GOT3 (cell line): Measurements from ENCODE around the gene MED14.

Experiments used
- DNase-seq: peaks from one replicate; lab custom pipeline; 2025; ENCODE audit warnings: mixed read lengths; lab: John Stamatoyannopoulos, UW

Gene MED14

DNA sequence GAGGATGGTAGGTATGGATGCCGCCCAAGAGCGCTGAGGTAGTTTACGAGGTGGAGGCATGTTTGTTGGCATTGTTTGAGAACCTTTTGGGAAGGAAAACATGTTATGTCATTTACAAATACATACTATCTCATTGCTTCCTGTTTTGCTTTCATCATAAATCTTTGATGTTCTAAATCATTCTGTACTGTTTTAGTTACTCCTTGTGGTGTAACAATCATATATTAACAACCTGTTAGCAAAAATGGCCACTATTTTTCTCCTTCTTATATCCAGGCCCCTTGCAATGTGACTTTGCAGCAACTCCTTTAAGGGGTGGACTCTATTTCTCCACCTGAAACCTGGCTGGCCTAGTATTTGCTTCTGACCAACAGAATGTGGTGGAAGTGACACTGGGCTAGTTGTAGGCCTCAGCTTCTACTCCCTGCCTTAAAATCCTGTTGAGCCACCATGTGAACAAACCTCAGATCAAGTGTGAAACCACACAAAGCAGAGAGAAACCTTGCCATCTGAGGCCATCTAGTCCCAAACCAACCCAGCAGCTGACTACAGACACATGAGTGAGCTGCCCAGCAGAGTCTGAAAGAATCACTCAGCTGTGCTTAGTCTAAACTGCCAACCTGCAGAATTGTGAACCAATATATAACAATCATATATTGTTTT, 72.1 kb downstream of the MED14 start:
- no peak for DNase-seq

DNA sequence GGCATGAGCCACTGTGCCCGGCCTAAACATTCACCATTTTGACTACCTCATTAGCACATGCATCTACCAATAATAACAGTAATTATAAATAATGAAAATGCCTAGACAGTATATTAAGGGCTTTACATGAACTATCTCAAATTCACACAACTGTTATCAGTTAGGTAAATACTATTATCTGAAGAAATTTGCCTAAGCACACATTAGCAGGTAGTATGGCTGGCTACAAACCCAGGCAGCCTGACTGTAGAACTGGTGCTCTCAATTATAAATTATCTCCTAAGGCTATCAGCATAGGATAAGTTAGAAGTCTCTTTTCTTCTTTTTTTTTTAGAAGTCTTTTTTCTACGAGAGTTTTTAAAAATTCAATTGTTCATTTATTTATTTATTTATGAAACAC, 73.9 kb downstream of the MED14 start:
- DNase-seq, result no peak

DNA sequence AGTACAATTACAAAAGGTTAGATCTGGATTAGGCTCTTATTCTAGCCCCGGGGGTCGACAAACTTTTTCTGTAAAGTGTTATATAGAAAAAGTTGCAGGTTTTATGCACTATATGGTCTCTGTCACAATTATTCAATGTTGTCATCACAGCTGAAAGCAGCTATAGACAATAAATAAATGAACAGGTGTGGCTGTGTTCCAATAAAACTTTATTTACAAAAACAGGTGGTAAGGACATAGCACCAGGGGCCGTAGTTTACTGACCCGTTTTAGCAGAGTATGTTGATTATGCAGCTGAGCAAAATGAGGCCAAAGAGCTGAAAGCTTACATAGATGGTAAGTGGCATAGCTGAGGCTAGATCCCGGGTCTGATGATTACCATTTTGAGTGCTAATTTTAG, 75.0 kb downstream of the MED14 start:
- no peak for DNase-seq

DNA sequence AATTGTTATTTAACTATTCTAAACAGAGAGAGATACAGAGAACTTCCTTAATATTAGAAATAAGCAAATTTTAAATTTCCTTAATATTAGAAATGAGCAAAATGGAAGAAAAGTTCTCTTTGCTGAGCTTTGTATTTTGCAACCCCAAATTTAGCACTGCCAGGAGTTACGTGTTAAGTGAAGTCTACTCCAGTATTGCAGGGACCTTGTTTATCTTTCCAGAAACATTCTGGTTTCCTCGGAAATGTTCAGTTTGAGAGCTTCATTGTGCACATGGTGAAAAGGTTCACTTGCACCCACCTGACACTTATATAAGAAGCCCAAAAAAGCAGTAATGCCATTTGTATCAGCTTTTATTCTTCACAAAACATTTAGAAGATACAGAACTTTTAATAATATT, 81.8 kb downstream of the MED14 start:
- no peak for DNase-seq

DNA sequence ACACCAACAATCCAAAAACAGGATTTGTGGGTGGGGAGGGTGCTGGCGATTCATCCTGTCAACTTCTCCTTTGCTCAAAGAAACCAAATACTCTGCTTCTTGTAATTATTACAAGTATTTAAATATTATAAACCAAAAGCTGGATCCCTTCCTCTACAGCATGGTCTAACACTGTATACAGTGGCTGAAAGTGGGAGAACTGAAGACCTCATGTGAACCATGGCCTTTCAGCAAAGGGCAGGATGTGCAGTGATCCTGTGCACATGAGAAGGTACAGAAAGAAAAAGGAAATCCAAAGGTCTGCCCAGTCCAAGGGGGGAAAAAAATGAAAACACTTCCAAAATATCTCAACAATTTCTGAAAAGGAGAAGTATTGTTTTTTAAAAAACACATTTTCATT, 82.7 kb downstream of the MED14 start:
- no peak for DNase-seq

DNA sequence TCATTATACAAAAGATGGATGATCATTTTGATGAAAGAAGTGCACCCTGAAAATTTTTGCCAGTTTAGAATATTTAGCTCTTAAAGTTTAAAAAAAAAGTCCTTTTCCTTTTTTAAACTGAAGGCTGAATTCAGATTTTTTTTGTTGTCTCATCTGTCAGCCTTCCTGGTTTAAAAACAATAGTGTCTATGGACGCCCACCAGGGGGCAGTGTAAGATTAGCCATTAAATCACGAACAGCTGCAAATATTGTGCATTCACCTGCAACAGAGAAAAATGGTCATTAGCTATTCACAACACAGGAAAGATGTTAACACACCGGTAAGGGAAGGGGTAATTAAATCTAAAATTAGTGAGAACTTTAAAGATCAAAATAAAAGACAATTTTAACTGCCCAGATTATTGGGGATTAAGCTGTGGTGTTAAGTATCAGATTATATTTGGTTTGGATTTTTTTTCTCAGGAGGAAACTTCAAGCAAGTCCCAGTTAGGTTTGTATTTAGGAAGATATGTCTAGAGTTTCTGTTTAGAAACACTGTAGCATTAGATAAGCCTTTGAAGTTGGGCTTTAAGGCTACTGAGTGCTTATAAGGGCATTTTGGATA, 83.6 kb downstream of the MED14 start:
- DNase-seq, result no peak

DNA sequence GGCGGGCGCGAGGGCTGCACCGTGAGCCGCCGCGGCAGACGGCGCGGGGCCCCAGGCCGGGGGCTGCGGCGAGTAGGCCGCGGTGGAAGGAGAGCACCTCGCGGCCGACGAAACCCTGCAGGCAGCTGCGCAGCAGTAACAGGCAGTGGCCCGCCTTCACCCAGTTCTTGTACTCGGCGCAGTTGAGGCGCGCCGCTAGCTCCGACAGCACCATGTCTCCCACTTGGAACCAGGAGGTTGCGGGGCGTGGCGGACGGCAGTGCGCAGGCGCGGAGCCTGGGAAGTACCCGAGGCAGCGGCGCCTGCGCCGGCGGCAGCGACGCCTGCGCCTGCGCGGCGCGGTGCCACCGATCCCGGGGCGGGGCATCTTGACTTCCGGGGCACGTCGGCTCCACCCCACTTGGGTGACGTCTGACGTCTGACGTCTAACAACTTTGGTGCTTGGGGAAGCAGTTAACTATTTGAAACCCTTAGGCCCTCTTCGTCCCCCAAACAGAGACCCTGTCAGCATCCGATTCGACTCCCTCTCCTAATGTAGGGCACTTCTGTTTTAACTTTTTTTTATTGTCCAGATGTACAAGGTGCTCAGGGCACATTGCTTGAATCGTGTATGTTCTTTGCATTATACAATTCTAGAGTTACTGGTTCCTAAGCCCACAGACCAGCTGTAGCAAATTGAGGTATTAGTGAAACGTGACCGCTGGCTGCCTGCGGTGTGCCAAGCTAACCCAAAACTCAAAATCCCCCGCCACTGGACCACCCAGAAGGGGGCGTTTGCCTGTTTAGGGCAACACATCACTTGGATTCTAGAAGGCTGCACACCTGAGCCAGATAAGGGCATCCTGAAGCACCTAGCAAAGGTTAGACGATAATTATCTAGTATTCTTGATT, 87.8 kb downstream of the MED14 start, which contains the start of gene CXorf38:
Gene CXorf38, minus strand, starts transcription at position 255 of the 891 bp plus-strand sequence. Its CDS starts 41 bp downstream, at position 214.
- peak; percentile 93 for DNase-seq

DNA sequence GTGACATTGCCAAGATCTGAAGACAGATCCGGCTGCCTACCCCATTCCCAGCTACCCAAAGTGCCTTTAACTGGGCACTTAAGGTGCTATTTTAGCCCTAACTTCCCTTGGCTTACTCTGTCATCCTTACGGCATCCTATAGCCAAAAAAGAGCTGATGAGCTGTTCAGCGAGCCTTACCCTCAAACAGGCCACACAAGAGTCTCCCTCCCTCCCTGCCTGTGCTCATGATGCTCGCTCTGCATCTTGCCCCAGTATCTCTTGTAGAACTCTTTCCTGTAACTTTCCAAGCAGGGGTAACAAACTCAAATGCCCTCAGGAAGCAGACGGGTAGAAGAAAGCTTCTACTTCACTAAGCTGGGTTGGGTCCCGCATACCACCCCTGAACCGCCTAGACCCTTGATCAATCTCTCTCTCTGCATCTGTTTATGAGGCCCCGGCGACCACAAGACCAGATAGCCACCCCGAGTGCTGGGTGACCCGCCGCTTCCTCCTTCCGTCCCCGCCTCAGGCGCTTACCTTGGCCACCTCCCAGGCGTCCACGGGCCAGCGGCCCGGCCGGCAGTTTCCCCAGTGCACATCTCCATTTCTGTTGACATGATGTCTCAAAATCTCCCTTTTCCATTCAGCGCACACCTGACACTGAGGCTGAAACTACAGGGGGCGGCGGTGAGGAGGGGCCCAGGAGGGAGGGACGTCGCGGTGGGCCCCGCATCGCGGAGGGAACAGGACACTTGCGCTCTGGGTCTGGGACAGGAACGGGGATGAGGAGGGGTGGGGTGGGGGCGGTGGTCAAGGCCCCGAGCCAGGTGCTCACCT, 88.6 kb downstream of the MED14 start:
- no peak for DNase-seq

DNA sequence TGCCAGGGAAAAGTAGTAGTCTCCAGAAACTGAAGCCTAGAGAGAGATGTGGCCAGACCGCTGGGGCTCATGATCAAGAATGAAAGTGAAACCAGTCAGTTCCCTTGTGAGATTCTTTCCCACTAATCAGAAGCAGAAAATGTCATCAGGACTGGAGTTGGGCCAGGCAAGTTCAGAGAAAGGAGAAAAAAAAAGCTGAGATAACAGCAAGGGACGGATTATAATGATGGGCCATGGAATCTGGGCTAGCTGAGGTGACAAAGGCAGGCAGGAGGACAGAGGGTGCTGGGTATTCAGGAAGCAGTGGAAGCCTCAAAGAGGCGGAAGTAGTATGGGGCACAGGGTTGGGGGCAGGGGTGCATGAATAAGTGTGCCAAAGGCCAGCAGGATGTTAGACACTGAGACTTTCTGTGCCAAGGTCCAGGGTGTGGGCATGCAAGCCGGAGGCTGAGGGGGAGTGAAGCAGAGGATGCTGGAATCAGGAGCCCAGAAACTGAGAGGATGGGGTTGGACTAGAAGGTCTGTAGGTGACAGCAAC, 90.5 kb downstream of the MED14 start:
- peak; percentile 40 for DNase-seq

DNA sequence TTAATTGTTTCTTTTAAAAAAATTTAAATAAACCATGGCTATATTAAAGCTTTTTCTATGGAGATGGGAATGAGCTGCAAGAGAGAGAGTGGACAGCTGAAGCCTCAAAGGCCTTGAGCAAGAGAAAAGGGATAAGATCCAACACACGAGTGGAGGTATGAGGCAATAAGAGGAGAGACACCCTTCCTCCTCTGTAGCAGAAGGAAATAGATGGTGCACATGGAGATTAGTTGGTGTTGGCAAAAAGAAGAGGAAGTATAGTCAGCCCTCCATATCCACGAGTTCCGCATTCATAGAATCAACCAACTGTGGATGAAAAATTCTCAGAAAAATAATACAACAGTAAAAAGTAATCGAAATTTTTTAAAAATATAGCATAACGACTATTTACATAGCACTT, 91.2 kb downstream of the MED14 start:
- no peak for DNase-seq

DNA sequence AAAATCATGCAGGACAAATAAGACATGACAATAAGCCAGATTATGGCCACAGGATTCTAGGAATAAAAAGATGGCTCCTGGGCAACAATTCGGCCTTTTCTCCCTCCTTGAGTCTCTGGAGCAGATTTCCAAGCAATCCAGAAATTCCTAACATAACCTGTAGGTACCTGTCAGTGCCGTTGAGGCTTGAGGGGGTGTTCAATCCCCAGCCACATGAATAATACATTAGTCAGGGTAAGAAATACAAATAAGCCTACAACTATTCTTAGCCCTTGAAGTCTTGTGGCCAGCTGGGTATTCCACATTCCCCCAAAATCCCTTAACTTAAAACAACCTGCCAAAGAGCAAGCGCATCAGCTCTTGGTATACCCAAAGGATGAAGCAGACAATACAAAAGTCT, 97.7 kb downstream of the MED14 start:
- no peak for DNase-seq

DNA sequence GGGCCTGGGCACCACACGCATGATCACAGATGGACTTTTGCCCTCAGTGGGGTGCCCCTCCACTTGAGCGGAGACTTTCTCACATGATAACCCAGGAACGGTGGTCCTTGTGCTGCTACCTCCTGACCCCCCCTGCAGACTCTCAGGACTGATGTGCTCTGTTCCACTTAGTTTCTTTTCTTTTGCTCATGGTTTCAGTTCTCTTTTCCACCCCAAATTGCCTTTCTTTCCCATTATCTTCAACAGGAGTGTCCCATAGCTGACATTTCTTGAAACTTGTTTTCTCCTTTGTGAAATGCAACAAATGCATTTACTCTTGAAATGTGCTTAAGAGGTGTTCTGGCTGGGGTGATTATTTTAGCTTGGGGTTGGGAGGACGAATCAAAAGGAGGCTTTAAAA, 103.1 kb downstream of the MED14 start:
- DNase-seq, result no peak

DNA sequence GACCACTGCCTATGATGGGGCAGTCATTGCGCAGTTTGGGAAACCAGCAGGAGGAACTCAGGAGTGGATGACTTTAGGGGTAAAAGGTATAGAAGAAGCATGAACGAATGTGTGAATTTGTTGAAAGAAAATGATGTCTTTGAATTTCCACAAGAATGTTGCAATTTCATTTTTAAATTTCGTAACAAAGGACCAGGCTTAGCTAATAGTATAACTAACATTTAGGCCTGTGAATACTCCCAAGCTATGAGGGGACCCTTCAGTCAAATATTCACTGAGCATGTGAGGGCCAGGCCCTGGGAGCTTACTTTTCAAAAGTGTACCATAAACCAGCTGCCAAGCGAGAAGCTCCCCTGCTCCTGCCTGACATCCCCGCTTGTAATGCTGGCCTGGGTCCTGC, 106.8 kb downstream of the MED14 start:
- DNase-seq, result no peak

DNA sequence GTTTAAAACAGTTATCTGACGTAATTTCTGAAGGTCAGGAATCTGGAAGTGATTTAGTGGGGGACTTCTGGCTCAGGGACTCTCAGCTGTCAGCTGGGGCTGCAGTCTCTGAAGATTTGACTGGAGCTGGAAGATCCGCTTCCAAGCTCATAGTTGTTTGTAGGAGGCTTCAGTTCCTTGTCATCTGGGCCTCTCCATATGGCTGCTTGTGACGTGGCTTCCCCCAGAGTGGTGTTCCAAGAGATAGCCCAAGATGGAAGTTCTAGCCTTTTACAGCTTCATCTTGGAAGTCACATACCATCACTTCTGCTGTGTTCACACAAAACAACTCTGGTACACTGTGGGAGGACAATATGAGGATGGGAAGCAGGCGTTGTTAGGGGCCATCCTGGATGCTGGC, 110.0 kb downstream of the MED14 start:
- no peak for DNase-seq

DNA sequence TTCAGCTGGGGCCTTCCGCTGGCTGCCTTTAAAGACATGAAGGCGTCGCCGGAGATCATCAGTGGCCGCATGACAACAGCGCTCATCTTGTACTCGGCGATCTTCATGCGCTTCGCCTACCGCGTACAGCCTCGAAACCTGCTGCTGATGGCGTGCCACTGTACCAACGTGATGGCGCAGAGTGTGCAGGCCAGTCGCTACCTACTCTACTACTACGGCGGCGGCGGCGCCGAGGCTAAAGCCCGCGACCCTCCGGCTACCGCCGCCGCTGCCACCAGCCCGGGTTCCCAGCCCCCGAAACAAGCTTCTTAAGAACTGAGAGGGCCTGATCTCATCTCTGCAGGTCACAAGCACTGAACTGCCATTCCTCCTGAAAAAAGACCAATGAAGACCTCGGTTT, 111.7 kb downstream of the MED14 start:
- no peak for DNase-seq

DNA sequence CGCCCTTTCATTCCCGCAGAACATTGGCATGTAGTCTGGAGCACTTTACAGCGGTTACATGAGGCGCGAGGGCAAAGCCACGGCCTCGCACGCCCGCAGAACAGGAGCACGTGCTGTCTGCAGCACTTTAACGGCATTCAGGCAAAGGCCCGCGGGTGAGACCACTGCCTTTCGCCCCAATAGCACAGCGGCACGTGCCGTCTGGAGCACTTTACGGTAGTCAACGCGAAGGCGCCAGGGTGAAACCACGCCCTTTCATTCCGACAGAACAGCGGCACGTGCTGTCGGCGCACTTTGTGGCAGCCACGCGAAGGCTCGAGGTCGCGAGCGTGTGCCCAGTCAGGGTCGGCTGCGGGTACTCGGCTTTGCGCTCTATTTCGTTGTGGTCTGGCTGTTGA, 112.2 kb downstream of the MED14 start, which contains the start of gene MPC1L:
Gene MPC1L, plus strand, starts transcription at position 290 of the 398 bp plus-strand sequence. CDS start 138 bp downstream, outside the sequence.
- no peak for DNase-seq

DNA sequence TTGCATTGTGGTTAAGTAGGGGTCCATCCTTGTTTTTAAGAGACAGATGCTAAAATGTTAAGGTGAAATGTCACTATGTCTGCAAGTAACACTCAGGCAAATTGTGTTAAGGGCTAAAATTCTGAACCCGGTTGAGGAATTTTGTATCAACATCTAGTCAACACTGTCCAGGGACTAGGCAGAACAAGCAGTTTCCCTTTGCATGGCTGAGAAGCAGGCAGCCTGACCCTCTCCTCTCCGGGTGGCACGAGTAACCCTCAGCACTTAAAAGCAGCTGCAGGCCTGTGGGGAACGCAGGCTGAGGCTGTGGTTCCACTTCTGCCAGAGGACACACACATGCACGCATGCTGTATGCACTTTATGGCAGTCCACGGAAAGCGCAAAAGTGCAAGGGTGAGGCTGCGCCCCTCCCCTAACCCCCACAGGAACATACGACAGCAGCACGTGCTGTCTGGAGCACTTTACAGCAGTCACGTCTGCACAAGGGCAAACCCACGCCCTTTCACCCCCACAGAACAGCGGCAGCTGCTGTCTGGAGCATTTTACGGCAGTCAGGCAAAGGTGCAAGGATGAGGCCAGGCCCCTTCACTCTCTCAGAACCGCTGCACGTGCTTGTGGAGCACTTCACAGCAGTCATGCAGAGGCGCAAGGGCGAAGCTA, 112.7 kb downstream of the MED14 start:
- no peak for DNase-seq

DNA sequence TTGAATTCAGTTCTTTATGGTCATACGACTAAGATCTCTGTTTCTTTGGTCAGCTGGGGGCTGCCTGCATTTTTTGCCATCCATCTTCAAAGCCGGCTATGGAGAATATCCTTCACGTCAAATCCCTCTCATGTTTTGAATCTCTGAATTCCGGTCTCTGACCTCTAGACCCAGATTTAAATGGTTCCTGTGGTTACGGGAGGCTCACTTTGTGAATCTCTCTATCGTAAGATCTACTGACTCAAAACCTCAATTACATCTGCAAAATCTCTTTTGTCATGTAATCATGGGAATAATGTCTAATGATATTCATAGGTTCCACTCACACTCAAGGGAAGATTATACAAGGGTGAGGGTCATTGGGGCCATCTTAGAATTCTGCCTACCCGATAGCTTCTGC, 117.8 kb downstream of the MED14 start:
- no peak for DNase-seq

DNA sequence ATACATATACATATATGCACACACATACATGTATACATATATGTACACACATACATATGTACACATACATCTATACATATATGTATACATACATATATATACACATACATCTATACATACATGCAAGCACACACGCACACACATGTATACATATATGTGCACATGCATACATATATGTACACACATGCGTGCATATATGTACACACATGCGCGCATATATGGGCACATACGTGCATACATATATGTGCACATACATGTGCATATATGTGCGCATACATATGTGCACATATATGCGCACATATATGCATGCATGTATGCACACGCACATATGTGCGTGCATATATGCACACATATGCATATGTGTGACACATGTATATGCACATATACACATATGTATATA, 119.4 kb downstream of the MED14 start:
- DNase-seq, result no peak

DNA sequence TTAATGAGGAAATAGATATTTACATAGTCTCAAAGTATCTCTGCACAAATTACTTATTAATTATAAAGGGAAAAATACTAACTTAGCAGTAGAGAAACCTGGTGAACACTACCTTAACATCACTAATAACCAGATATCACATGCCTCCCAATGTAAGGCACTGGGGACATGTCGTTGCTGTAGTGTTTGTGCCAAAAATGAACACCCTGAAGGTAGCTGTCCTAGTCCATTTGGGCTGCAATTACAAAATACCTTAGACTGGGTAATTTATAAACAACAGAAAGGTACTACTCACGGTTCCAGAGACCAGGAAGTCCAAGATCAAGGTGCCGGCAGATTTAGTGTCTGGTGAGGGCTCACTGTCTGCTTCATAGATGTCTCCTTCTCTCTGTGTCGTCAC, 122.8 kb downstream of the MED14 start:
- no peak for DNase-seq

DNA sequence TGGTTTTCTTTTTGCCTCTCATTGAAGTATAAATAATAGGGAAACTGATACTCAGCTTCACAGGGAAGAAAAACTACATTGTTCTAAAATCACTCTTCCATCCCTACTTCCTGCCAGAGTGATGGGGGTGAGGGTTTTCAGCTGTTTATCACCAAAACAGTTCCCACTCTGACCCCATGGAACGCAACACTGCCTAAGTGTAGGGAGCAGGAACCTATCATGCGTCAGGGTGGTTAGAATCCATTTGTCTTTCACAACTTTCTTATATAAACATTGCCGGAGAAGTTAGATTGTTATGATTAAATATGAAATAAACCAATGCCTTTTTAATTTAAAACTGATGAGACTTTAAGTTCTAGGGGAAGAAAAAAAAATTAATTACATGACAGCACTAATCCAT, 128.0 kb downstream of the MED14 start:
- DNase-seq, result no peak
